ENCODE results near the gene NANOG. TPM values are rescaled to one million over a fixed set of nuclear protein-coding genes. Genes with fewer than 3 reads are reported as not detected.
"Not testable (repeated sequence)": the region's sequence is repeated elsewhere in the genome, so short reads cannot be mapped to it uniquely, and the experiment has no call there.

Gene NANOG
- total RNA-seq, 1 donor from 2014 or later: not detected

- H3K9me3 Mint-ChIP-seq; H3K4me3 Mint-ChIP-seq; H3K27me3 Mint-ChIP-seq (ENCODE audit: insufficient read depth); H3K27ac Mint-ChIP-seq; H3K36me3 Mint-ChIP-seq (ENCODE audit: low read depth); DNase-seq (ENCODE audit: low spot score); intact Hi-C loops (cut with micrococcal nuclease); H3K4me1 Mint-ChIP-seq (ENCODE audit: low read depth): not testable (repeated sequence)
Measured at GRCh38 chr12:7783433-7783832, 5.8 kb upstream of the NANOG start.

DNA sequence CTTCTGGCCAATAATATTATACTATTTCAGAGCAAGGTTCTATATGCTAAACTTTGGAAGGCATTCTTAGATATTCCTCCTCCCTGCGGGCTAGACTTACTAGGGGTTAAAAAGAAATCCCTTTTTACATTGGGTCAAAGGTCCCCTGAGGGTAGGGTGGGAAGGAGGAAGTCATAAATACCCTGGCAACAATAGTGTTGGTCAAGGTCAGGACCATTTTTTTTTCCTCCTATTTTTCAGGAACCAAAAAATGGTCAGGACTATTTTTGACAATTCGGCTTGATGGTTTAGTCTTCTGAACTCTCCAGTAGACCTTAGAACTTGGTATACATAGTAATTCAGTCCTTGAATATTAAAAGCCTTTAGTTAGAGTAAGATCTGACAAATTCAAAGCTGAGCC is 4.5 kb upstream of the NANOG start:
- Mint-ChIP-seq H3K9me3 (no peaks in the 10 kb centered on the region), H3K27me3 (ENCODE audit: insufficient read depth) (peaks cover 4% of the 10 kb centered on the region), H3K4me1 (ENCODE audit: low read depth) (no peaks in the 10 kb centered on the region), H3K27ac (no peak overlapping the region), H3K4me3 (no peak overlapping the region), H3K36me3 (ENCODE audit: low read depth) (no peaks in the 10 kb centered on the region)
- intact Hi-C loops (cut with micrococcal nuclease): no loop called here
- DNase-seq (ENCODE audit: low spot score): no peak

GRCh38 chr12:7787574-7788293 is 1.5 kb upstream of the NANOG start:
- H3K27ac Mint-ChIP-seq: no peak overlapping the region
- intact Hi-C loops (cut with micrococcal nuclease): no loop called here
- no peaks in the 10 kb centered on the region for H3K36me3 Mint-ChIP-seq (ENCODE audit: low read depth)
- no peak for DNase-seq (ENCODE audit: low spot score)
- peaks cover 7% of the 10 kb centered on the region for H3K27me3 Mint-ChIP-seq (ENCODE audit: insufficient read depth)
- H3K4me3 Mint-ChIP-seq: no peak overlapping the region
- no peaks in the 10 kb centered on the region for H3K4me1 Mint-ChIP-seq (ENCODE audit: low read depth)
- H3K9me3 Mint-ChIP-seq: no peaks in the 10 kb centered on the region

GRCh38 chr12:7788294-7788660 is 925 bp upstream of the NANOG start:
- no peaks in the 10 kb centered on the region for H3K36me3 Mint-ChIP-seq (ENCODE audit: low read depth)
- intact Hi-C loops (cut with micrococcal nuclease): no loop called here
- no peak overlapping the region for H3K4me3 Mint-ChIP-seq
- no peak overlapping the region for H3K27ac Mint-ChIP-seq
- peaks cover 7% of the 10 kb centered on the region for H3K27me3 Mint-ChIP-seq (ENCODE audit: insufficient read depth)
- no peaks in the 10 kb centered on the region for H3K9me3 Mint-ChIP-seq
- no peaks in the 10 kb centered on the region for H3K4me1 Mint-ChIP-seq (ENCODE audit: low read depth)
- DNase-seq (ENCODE audit: low spot score): no peak

DNA sequence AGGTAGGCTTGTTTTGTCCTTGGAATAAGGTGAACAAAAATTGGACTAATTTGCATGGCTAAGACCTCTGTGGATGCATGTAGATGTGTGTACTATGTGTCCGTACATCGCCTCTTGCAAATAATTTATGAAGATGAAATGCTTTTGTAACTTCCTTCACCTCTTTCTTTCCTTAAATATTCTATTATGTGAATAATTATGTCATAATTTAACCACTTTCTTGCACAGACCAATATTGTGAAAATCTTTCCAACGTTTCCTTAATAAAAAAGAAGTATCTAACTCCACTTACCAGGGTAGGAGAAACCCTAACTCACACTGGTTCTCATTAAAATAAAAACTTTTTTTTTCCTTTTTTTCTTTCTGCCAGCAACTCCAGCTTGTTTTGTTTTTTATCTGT is 4.0 kb downstream of the NANOG start:
- Mint-ChIP-seq H3K4me1 (ENCODE audit: low read depth) (no peaks in the 10 kb centered on the region), H3K27ac (no peak overlapping the region), H3K4me3 (no peak overlapping the region), H3K27me3 (ENCODE audit: insufficient read depth) (peaks cover 4% of the 10 kb centered on the region), H3K9me3 (no peaks in the 10 kb centered on the region), H3K36me3 (ENCODE audit: low read depth) (no peaks in the 10 kb centered on the region)
- intact Hi-C loops (cut with micrococcal nuclease): no loop called here
- no peak for DNase-seq (ENCODE audit: low spot score)

GRCh38 chr12:7797269-7797668 is 8.1 kb downstream of the NANOG start:
- H3K9me3 Mint-ChIP-seq; H3K4me1 Mint-ChIP-seq (ENCODE audit: low read depth); intact Hi-C loops (cut with micrococcal nuclease); H3K27ac Mint-ChIP-seq; DNase-seq (ENCODE audit: low spot score); H3K27me3 Mint-ChIP-seq (ENCODE audit: insufficient read depth); H3K4me3 Mint-ChIP-seq; H3K36me3 Mint-ChIP-seq (ENCODE audit: low read depth): not testable (repeated sequence)

GRCh38 chr12:7797698-7798398 is 8.6 kb downstream of the NANOG start:
- H3K9me3 Mint-ChIP-seq: no peaks in the 10 kb centered on the region
- H3K4me1 Mint-ChIP-seq (ENCODE audit: low read depth): no peaks in the 10 kb centered on the region
- no peak for DNase-seq (ENCODE audit: low spot score)
- peaks cover 7% of the 10 kb centered on the region for H3K27me3 Mint-ChIP-seq (ENCODE audit: insufficient read depth)
- H3K27ac Mint-ChIP-seq: no peak overlapping the region
- H3K4me3 Mint-ChIP-seq: no peak overlapping the region
- H3K36me3 Mint-ChIP-seq (ENCODE audit: low read depth): no peaks in the 10 kb centered on the region
- intact Hi-C loops (cut with micrococcal nuclease): no loop called here

- H3K4me1 Mint-ChIP-seq (ENCODE audit: low read depth); intact Hi-C loops (cut with micrococcal nuclease); H3K9me3 Mint-ChIP-seq; H3K4me3 Mint-ChIP-seq; H3K27ac Mint-ChIP-seq; H3K27me3 Mint-ChIP-seq (ENCODE audit: insufficient read depth); DNase-seq (ENCODE audit: low spot score); H3K36me3 Mint-ChIP-seq (ENCODE audit: low read depth): not testable (repeated sequence)
Measured at GRCh38 chr12:7798750-7799308, 9.6 kb downstream of the NANOG start.

- H3K4me1 Mint-ChIP-seq (ENCODE audit: low read depth): no peaks in the 10 kb centered on the region
- no peak overlapping the region for H3K27ac Mint-ChIP-seq
- peaks cover 7% of the 10 kb centered on the region for H3K27me3 Mint-ChIP-seq (ENCODE audit: insufficient read depth)
- intact Hi-C loops (cut with micrococcal nuclease): no loop called here
- no peaks in the 10 kb centered on the region for H3K36me3 Mint-ChIP-seq (ENCODE audit: low read depth)
- DNase-seq (ENCODE audit: low spot score): no peak
- no peak overlapping the region for H3K4me3 Mint-ChIP-seq
- no peaks in the 10 kb centered on the region for H3K9me3 Mint-ChIP-seq
Measured at GRCh38 chr12:7801460-7801859, 12.3 kb downstream of the NANOG start.

DNA sequence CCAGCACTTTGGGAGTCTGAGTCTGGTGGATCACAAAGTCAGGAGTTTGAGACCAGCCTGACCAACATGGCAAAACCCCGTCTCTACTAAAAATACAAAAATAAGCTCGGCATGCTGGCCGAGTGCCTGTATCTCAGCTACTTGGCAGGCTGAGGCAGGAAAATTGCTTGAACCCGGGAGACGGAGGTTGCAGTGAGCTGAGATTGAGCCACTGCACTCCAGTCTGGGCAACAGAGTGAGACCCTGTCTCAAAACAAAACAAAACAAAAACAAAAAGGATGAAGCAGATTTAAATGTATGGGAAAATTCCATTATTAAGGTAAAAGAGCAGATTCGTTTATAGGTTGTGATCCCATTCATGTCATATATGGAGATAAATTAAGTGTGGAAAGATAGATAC is 17.1 kb downstream of the NANOG start:
- not testable (repeated sequence) for H3K4me3 Mint-ChIP-seq; H3K9me3 Mint-ChIP-seq; H3K36me3 Mint-ChIP-seq (ENCODE audit: low read depth); DNase-seq (ENCODE audit: low spot score); H3K4me1 Mint-ChIP-seq (ENCODE audit: low read depth); H3K27me3 Mint-ChIP-seq (ENCODE audit: insufficient read depth); H3K27ac Mint-ChIP-seq
- intact Hi-C loops (cut with micrococcal nuclease): loop anchor here (2.0 kb wide), 1 partner anchor 164 kb away; no protein-coding TSS in a partner anchor

- Mint-ChIP-seq H3K4me1 (ENCODE audit: low read depth) (no peaks in the 10 kb centered on the region), H3K9me3 (no peaks in the 10 kb centered on the region), H3K4me3 (no peak overlapping the region), H3K27me3 (ENCODE audit: insufficient read depth) (peaks cover 4% of the 10 kb centered on the region), H3K27ac (no peak overlapping the region), H3K36me3 (ENCODE audit: low read depth) (no peaks in the 10 kb centered on the region)
- intact Hi-C loops (cut with micrococcal nuclease): loop anchor here (1.0 to 2.0 kb wide), 2 partner anchors 164 to 587 kb away; no protein-coding TSS in a partner anchor
- peak; percentile 18 for DNase-seq (ENCODE audit: low spot score)
Measured at GRCh38 chr12:7806863-7807487, 17.8 kb downstream of the NANOG start.

GRCh38 chr12:7825754-7826153 is 36.6 kb downstream of the NANOG start:
- H3K4me3 Mint-ChIP-seq; DNase-seq (ENCODE audit: low spot score); H3K4me1 Mint-ChIP-seq (ENCODE audit: low read depth); H3K27ac Mint-ChIP-seq; H3K36me3 Mint-ChIP-seq (ENCODE audit: low read depth); H3K27me3 Mint-ChIP-seq (ENCODE audit: insufficient read depth); H3K9me3 Mint-ChIP-seq; intact Hi-C loops (cut with micrococcal nuclease): not testable (repeated sequence)

- H3K36me3 Mint-ChIP-seq (ENCODE audit: low read depth); H3K27me3 Mint-ChIP-seq (ENCODE audit: insufficient read depth); H3K27ac Mint-ChIP-seq; H3K9me3 Mint-ChIP-seq; H3K4me1 Mint-ChIP-seq (ENCODE audit: low read depth); H3K4me3 Mint-ChIP-seq; DNase-seq (ENCODE audit: low spot score); intact Hi-C loops (cut with micrococcal nuclease): not testable (repeated sequence)
Measured at GRCh38 chr12:7829737-7830136, 40.5 kb downstream of the NANOG start.
